Measurements from ENCODE around the gene ZNF658. TPM values are rescaled to one million over a fixed set of nuclear protein-coding genes. Genes with fewer than 3 reads are reported as not detected.
"Not testable (repeated sequence)": the region's sequence is repeated elsewhere in the genome, so short reads cannot be mapped to it uniquely, and the experiment has no call there.

ZNF658 gene
- total RNA-seq, 1 experiment from 2014 or later, result 2.5 TPM

DNA sequence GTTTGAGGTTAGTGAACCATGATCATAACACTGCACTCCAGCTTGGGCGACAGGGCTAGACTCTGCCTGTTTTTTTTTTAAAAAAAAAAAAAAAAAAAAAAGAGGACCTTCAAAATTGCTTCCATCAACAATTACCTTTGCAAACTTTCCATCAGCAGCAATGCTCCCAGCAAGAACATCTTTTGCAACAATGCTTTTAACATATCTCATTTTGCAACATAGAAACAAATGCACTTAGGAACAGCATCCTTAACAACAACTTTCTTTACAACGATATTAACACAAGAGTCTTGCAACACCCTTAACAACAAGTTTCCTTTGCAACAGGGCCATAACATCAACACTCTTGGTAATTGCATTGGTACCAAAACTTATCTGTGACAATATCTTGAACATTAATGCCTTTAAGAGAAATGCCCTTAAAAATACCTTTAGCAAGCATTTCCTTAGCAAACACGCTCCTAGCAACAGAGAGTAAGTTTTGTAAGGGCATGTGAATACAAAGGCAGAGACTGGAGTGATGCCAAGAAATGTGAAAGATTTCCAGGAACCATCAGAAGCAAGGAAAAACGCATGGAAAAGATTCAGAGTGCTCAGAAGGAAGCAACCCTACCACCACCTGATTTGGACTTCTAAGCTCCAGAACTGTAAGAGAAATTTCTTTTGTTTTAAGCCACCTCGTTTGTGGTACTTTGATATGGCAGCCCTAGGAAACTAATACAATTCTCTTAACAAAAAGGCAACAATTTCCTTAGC, 42.1 kb downstream of the ZNF658 start:
- not testable (repeated sequence) for H3K9me3 ChIP-seq (replicated peaks); DNase-seq (ENCODE audit: low read depth in 1 of 2, low spot score in 2 of 2); H3K4me3 ChIP-seq

DNA sequence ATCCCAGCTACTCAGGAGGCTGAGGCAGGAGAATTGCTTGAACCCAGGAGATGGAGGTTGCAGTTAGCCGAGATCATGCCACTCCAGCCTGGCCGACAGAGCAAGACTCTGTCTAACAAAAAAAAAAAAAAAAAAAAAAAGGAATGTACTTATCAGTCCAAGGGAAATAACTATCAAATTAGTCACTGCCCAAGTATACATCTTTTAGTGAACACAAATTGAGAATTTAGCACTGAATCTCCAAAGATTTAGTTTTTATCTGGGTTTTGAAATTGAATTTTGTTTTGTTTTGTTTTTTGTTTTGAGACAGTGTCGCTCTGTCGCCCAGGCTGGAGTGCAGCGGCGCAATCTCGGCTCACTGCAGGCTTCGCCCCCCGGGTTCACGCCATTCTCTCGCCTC, 52.1 kb downstream of the ZNF658 start:
- H3K4me1 ChIP-seq (replicated peaks); H3K27me3 ChIP-seq (replicated peaks); H3K4me3 ChIP-seq; H3K36me3 ChIP-seq; H3K9me3 ChIP-seq (replicated peaks): not testable (repeated sequence)
- H3K27ac ChIP-seq, result peak overlapping the region; percentile 52; the same call in 1 of the 2 replicates
- peak in 1 of 2 experiments; percentile 5 for DNase-seq (ENCODE audit: low read depth in 1 of 2, low spot score in 2 of 2)

More for the DNA sequence above, 42.1 kb downstream of the ZNF658 start:
- not testable (repeated sequence) for H3K36me3 ChIP-seq; H3K4me1 ChIP-seq (replicated peaks); H3K27ac ChIP-seq; H3K27me3 ChIP-seq (replicated peaks)

Other genes starting within 250 kb of the ZNF658 start
- not detected in 2 replicates for gene SPATA31A3, start 91.8 kb downstream of the ZNF658 start, total RNA-seq (2014; rRNA removed; shearing (Covaris generic))

All from SJSA1 (cell line).